ENCODE results near the gene FGB.

DNA sequence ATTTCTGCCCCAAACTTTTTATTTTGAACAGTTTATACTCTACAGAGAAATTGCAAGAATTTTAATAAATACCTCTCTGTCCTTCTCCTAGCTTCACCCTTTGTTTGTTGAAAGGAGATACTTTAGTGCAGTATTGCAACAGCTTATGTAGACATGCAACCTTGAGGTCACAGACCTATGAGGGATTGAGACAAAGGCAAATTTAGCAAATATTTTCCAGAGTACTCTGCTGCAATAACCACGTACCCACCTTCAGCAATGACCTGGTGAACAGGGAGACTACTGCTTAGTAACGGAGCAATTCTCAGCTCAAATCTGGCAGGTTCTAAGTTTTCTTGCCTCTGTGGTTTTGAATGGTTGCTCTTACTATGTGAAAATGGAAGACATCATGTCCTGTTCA, 14.5 kb downstream of the FGB start:
- TF ChIP-seq TAF1 (IDR thresholded peaks at IDR 0.05; ENCODE audit: low read depth) (no peak), RAD21 (IDR thresholded peaks at IDR 0.05; ENCODE audit: low read depth) (no peak), CEBPB (IDR thresholded peaks at IDR 0.05) (no peak), EP300 (IDR thresholded peaks at IDR 0.05; ENCODE audit: borderline replicate concordance) (no peak), CREB1 (IDR thresholded peaks at IDR 0.05; ENCODE audit: low read depth) (no peak), TEAD4 (IDR thresholded peaks at IDR 0.05) (no peak), TCF12 (IDR thresholded peaks at IDR 0.05; ENCODE audit: low read depth) (no peak), ZBTB7A (IDR thresholded peaks at IDR 0.05; ENCODE audit: low read depth) (no peak), NFIC (IDR thresholded peaks at IDR 0.05) (no peak), EGR1 (IDR thresholded peaks at IDR 0.05) (no peak), FOXM1 (IDR thresholded peaks at IDR 0.05; ENCODE audit: borderline replicate concordance, low read depth) (no peak)
- TF ChIP-seq, protein P1, sequence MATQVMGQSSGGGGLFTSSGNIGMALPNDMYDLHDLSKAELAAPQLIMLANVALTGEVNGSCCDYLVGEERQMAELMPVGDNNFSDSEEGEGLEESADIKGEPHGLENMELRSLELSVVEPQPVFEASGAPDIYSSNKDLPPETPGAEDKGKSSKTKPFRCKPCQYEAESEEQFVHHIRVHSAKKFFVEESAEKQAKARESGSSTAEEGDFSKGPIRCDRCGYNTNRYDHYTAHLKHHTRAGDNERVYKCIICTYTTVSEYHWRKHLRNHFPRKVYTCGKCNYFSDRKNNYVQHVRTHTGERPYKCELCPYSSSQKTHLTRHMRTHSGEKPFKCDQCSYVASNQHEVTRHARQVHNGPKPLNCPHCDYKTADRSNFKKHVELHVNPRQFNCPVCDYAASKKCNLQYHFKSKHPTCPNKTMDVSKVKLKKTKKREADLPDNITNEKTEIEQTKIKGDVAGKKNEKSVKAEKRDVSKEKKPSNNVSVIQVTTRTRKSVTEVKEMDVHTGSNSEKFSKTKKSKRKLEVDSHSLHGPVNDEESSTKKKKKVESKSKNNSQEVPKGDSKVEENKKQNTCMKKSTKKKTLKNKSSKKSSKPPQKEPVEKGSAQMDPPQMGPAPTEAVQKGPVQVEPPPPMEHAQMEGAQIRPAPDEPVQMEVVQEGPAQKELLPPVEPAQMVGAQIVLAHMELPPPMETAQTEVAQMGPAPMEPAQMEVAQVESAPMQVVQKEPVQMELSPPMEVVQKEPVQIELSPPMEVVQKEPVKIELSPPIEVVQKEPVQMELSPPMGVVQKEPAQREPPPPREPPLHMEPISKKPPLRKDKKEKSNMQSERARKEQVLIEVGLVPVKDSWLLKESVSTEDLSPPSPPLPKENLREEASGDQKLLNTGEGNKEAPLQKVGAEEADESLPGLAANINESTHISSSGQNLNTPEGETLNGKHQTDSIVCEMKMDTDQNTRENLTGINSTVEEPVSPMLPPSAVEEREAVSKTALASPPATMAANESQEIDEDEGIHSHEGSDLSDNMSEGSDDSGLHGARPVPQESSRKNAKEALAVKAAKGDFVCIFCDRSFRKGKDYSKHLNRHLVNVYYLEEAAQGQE (IDR thresholded peaks at IDR 0.05; ENCODE audit: low read depth): no peak
- TF ChIP-seq, protein P2, sequence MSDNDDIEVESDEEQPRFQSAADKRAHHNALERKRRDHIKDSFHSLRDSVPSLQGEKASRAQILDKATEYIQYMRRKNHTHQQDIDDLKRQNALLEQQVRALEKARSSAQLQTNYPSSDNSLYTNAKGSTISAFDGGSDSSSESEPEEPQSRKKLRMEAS (IDR thresholded peaks at IDR 0.05): no peak
